GM23338 (cell line): ENCODE measurements around the gene UBASH3A. TPM values are rescaled to one million over a fixed set of nuclear protein-coding genes. Genes with fewer than 3 reads are reported as not detected.

Experiments
- ATAC-seq: fragments of 200-7000 bp; cut with Tn5 transposase; 3 replicates; pipeline ENCODE4 v1.9.1; 2020
- DNase-seq: peaks from one replicate; pipeline ENCODE4 v3.0.0-alpha.2; 2015; ENCODE audit warnings: low spot score
- H2AFZ ChIP-seq: fragments of 200-600 bp; sonication (generic); 2 replicates; pipeline ENCODE4 v1.8.0; 2016; ENCODE audit warnings: antibody characterized with exemption, mild to moderate bottlenecking, moderate library complexity
- H3F3A ChIP-seq: fragments of 200-600 bp; sonication (generic); replicated peaks from 2 replicates; pipeline ENCODE4 v1.8.0; 2017; ENCODE audit warnings: antibody characterized with exemption, mixed run types, low read depth
- H3K27ac ChIP-seq: fragments of 200-600 bp; sonication (generic); 2 replicates; pipeline ENCODE4 v1.6.1; 2016; ENCODE audit warnings: low read depth
- H3K27me3 ChIP-seq: fragments of 200-600 bp; sonication (generic); 2 replicates; pipeline ENCODE4 v1.8.0; 2016; ENCODE audit warnings: mild to moderate bottlenecking, mixed run types, moderate library complexity; ENCODE audit not compliant: insufficient read depth
- H3K36me3 ChIP-seq: fragments of 200-600 bp; sonication (generic); 2 replicates; pipeline ENCODE4 v1.8.0; 2016; ENCODE audit warnings: mild to moderate bottlenecking; ENCODE audit not compliant: insufficient read depth
- H3K4me1 ChIP-seq: fragments of 200-600 bp; sonication (generic); 2 replicates; pipeline ENCODE4 v1.8.0; 2016; ENCODE audit warnings: mild to moderate bottlenecking, moderate library complexity; ENCODE audit not compliant: insufficient read depth
- H3K4me2 ChIP-seq: fragments of 200-600 bp; sonication (generic); 2 replicates; pipeline ENCODE4 v1.7.1; 2017; ENCODE audit warnings: mixed run types
- H3K4me3 ChIP-seq: fragments of 200-600 bp; sonication (generic); 2 replicates; pipeline ENCODE4 v1.6.1; 2016; ENCODE audit warnings: mixed run types
- H3K79me2 ChIP-seq: fragments of 200-600 bp; sonication (generic); replicated peaks from 2 replicates; pipeline ENCODE4 v1.8.0; 2017; ENCODE audit warnings: mild to moderate bottlenecking; ENCODE audit not compliant: insufficient read depth
- H3K9me2 ChIP-seq: fragments of 200-600 bp; sonication (generic); 2 replicates; pipeline ENCODE4 v1.8.0; 2017; ENCODE audit not compliant: insufficient read depth
- H4K20me1 ChIP-seq: fragments of 200-600 bp; sonication (generic); replicated peaks from 2 replicates; pipeline ENCODE4 v1.8.0; 2017; ENCODE audit warnings: mild to moderate bottlenecking; ENCODE audit not compliant: insufficient read depth
- H3K27ac Mint-ChIP-seq: 2 replicates; pipeline ENCODE4 v1.8.0; 2020; ENCODE audit warnings: inconsistent platforms, mild to moderate bottlenecking, moderate library complexity, mixed read lengths
- H3K27me3 Mint-ChIP-seq: 3 replicates; pipeline ENCODE4 v1.8.0; 2022; ENCODE audit warnings: low read depth, mild to moderate bottlenecking, moderate library complexity, mixed read lengths, inconsistent platforms; ENCODE audit not compliant: insufficient read depth, poor library complexity
- H3K36me3 Mint-ChIP-seq: 3 replicates; pipeline ENCODE4 v1.8.0; 2021; ENCODE audit warnings: low read depth, mild to moderate bottlenecking, inconsistent platforms, moderate library complexity, mixed read lengths
- H3K4me1 Mint-ChIP-seq: 3 replicates; pipeline ENCODE4 v1.8.0; 2020; ENCODE audit warnings: mild to moderate bottlenecking, inconsistent platforms, mixed read lengths
- H3K4me3 Mint-ChIP-seq: 3 replicates; pipeline ENCODE4 v1.8.0; 2021; ENCODE audit warnings: moderate library complexity, mild to moderate bottlenecking, inconsistent platforms, mixed read lengths
- H3K9me3 Mint-ChIP-seq: 3 replicates; pipeline ENCODE4 v1.8.0; 2020; ENCODE audit warnings: moderate library complexity, mild to moderate bottlenecking, inconsistent platforms, mixed read lengths
- EZH2phosphoT487 ChIP-seq: fragments of 200-600 bp; sonication (generic); IDR thresholded peaks from one replicate; pipeline ENCODE4 v1.8.1; 2018; ENCODE audit warnings: antibody characterized with exemption; ENCODE audit not compliant: unreplicated experiment
- JUNB ChIP-seq: IDR thresholded peaks from one replicate; pipeline ENCODE4 v1.6.1; 2016; ENCODE audit warnings: antibody characterized with exemption; ENCODE audit not compliant: unreplicated experiment
- POLR2AphosphoS5 ChIP-seq: IDR thresholded peaks from 2 replicates; pipeline ENCODE4 v1.6.1; 2016; ENCODE audit warnings: antibody characterized with exemption, low read depth
- STAT1 ChIP-seq: IDR thresholded peaks from one replicate; pipeline ENCODE4 v1.6.1; 2016; ENCODE audit warnings: antibody characterized with exemption; ENCODE audit not compliant: unreplicated experiment
- ZNF114 ChIP-seq: fragments of 250-450 bp; sonication (Bioruptor Pico); IDR thresholded peaks from 2 replicates; pipeline ENCODE4 v1.5.0; 2020; ENCODE audit warnings: mild to moderate bottlenecking, moderate library complexity
- ZNF331 ChIP-seq: fragments of 250-450 bp; sonication (Bioruptor Pico); IDR thresholded peaks from 2 replicates; pipeline ENCODE4 v1.5.0; 2020; ENCODE audit warnings: low read depth, mild to moderate bottlenecking, moderate library complexity
- ZNF462 ChIP-seq: fragments of 250-450 bp; sonication (Bioruptor Pico); IDR thresholded peaks from 2 replicates; pipeline ENCODE4 v1.5.0; 2020; ENCODE audit warnings: mild to moderate bottlenecking, moderate library complexity
- polyA plus RNA-seq: library from polyadenylated mRNA; unstranded; fragments of >200 nt; fragmentation: Nextera tagmentation; extraction: Ambion mirVana; gene quantifications from 2 replicates; pipeline ENCODE4 v1.2.1, GENCODE V29; 2016
- total RNA-seq: library from RNA; depleted of rRNA; stranded (reverse); fragments of >200 nt; shearing (Covaris generic); gene quantifications from 2 replicates; pipeline ENCODE4 v1.2.3, GENCODE V29; 2014
- TF ChIP-seq, protein P1 (sequence below), 2 experiments: fragments of 200-600 bp in 1 of 2; sonication (generic) in 1 of 2; conservative IDR thresholded peaks; 2 replicates each; pipeline versions ENCODE4 v1.5.1 to v1.6.1; 2016 to 2017; ENCODE audit warnings: antibody characterized with exemption in 2 of 2, low read depth in 2 of 2, mild to moderate bottlenecking in 2 of 2, moderate library complexity in 1 of 2
- TF ChIP-seq, protein P2 (sequence below): IDR thresholded peaks from 2 replicates; pipeline ENCODE4 v1.6.1; 2016; ENCODE audit warnings: antibody characterized with exemption

The UBASH3A gene
- total and polyA plus RNA-seq, 2 experiments from 2014 or later = not detected

DNA sequence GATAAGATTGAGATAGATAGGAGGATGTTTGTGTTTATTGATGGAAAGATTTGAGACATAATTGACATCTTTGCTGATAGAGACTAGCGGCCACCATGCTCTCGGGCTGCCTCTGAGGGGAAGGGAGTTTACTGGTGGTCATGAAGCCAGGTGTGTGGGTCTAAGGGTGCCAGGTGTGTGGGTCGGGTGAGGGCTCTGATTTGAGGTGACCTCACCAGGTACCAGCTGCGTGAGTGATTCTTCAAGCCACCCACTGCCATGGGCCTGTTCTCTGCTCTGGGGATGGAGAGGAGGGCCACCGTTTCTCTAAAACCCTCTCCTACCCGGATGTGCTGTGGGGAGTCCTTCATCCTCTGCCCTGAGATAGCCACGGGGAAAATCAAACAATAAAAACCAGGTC is 3.2 kb downstream of the UBASH3A start:
- H3K36me3 ChIP-seq = no peaks in the 10 kb centered on the region

DNA sequence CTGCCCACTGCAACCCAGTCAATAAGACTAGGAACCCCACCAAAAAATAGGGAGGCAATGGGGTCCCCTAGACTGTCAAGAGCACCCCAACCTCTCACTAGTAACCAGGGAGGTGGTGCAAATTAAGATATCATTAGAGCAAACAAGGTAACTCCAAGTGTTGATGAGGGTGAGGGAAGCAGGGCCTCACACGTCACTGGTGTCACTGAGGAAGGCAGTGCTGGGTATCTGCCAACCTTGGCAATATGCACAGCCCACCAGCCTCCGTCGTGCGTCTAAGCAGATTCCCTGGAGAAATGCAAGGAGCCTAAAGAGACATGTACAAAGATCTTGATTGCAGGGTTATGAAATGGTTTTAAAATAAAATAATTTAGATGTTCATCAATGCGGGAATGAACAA is 3.8 kb downstream of the UBASH3A start:
- no peak overlapping the region for H3K4me2 ChIP-seq
- no peaks in the 10 kb centered on the region for H3K36me3 ChIP-seq
- ATAC-seq = no peak
- no peaks in the 10 kb centered on the region for H4K20me1 ChIP-seq
- no peak overlapping the region for H3K27ac ChIP-seq
- H2AFZ ChIP-seq = no peak overlapping the region
- H3K9me2 ChIP-seq = no peaks in the 10 kb centered on the region
- peaks cover 1% of the 10 kb centered on the region for H3K27me3 Mint-ChIP-seq
- peaks cover 7% of the 10 kb centered on the region; the same call in 2 of the 3 replicates for H3K4me1 Mint-ChIP-seq
- no peak overlapping the region for H3K4me3 Mint-ChIP-seq
- H3K36me3 Mint-ChIP-seq = no peaks in the 10 kb centered on the region
- no peaks in the 10 kb centered on the region for H3K27me3 ChIP-seq
- no peak overlapping the region for H3K4me3 ChIP-seq
- no peaks in the 10 kb centered on the region for H3F3A ChIP-seq
- no peak overlapping the region for H3K27ac Mint-ChIP-seq
- DNase-seq = no peak
- H3K4me1 ChIP-seq = no peaks in the 10 kb centered on the region
- H3K9me3 Mint-ChIP-seq = no peaks in the 10 kb centered on the region
- H3K79me2 ChIP-seq = no peaks in the 10 kb centered on the region
- TF ChIP-seq JUNB (no peak), STAT1 (no peak), ZNF331 (CRISPR knock-in tag) (no peak), EZH2phosphoT487 (no peak), ZNF114 (CRISPR knock-in tag) (no peak), ZNF462 (CRISPR knock-in tag) (no peak), POLR2AphosphoS5 (no peak)
- TF ChIP-seq, protein P1, sequence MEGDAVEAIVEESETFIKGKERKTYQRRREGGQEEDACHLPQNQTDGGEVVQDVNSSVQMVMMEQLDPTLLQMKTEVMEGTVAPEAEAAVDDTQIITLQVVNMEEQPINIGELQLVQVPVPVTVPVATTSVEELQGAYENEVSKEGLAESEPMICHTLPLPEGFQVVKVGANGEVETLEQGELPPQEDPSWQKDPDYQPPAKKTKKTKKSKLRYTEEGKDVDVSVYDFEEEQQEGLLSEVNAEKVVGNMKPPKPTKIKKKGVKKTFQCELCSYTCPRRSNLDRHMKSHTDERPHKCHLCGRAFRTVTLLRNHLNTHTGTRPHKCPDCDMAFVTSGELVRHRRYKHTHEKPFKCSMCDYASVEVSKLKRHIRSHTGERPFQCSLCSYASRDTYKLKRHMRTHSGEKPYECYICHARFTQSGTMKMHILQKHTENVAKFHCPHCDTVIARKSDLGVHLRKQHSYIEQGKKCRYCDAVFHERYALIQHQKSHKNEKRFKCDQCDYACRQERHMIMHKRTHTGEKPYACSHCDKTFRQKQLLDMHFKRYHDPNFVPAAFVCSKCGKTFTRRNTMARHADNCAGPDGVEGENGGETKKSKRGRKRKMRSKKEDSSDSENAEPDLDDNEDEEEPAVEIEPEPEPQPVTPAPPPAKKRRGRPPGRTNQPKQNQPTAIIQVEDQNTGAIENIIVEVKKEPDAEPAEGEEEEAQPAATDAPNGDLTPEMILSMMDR (conservative IDR thresholded peaks at IDR 0.05; ENCODE audit: low read depth in 2 of 2) = no peak
- TF ChIP-seq, protein P2, sequence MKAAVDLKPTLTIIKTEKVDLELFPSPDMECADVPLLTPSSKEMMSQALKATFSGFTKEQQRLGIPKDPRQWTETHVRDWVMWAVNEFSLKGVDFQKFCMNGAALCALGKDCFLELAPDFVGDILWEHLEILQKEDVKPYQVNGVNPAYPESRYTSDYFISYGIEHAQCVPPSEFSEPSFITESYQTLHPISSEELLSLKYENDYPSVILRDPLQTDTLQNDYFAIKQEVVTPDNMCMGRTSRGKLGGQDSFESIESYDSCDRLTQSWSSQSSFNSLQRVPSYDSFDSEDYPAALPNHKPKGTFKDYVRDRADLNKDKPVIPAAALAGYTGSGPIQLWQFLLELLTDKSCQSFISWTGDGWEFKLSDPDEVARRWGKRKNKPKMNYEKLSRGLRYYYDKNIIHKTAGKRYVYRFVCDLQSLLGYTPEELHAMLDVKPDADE = no peak

More for the DNA sequence above, 3.2 kb downstream of the UBASH3A start:
- H3K36me3 Mint-ChIP-seq = no peaks in the 10 kb centered on the region; the same call in 2 of the 3 replicates
- H3K9me2 ChIP-seq = no peaks in the 10 kb centered on the region
- no peak overlapping the region for H3K27ac ChIP-seq
- H3K4me1 ChIP-seq = no peaks in the 10 kb centered on the region
- H3K27me3 ChIP-seq = no peaks in the 10 kb centered on the region
- H3F3A ChIP-seq = no peaks in the 10 kb centered on the region
- H3K9me3 Mint-ChIP-seq = peaks cover 2% of the 10 kb centered on the region; the same call in 1 of the 3 replicates
- no peak for ATAC-seq
- H4K20me1 ChIP-seq = no peaks in the 10 kb centered on the region
- H3K4me3 Mint-ChIP-seq = no peak overlapping the region
- H3K4me1 Mint-ChIP-seq = peaks cover 7% of the 10 kb centered on the region; the same call in 2 of the 3 replicates
- peaks cover 1% of the 10 kb centered on the region for H3K27me3 Mint-ChIP-seq
- no peak overlapping the region for H3K4me2 ChIP-seq
- H3K4me3 ChIP-seq = no peak overlapping the region
- H3K27ac Mint-ChIP-seq = no peak overlapping the region
- no peak for TF ChIP-seq STAT1
- TF ChIP-seq, protein P2 = no peak
- no peak for DNase-seq
- no peak overlapping the region for H2AFZ ChIP-seq
- H3K79me2 ChIP-seq = no peaks in the 10 kb centered on the region
